KBM-7 (cell line): ENCODE measurements around the gene ARPC5.

Experiments used
- DNase-seq: peaks from one replicate; pipeline ENCODE4 v3.0.0-alpha.2; 2015
- in situ Hi-C: fragments of 300-500 bp; cut with MboI; formaldehyde crosslinking; loops from 2 replicates; pipeline ENCODE4 v1.14.3; 2020; ENCODE audit warnings: low sequenced_read_pairs, low pct_unique_long_range_greater_than_20kb, mixed read lengths

The ARPC5 gene

GRCh38 chr1:183593356-183593755 lies 42.2 kb downstream of the ARPC5 start:
- peak; percentile 55 for DNase-seq
- in situ Hi-C loops = no loop called here

GRCh38 chr1:183592733-183593132 lies 42.9 kb downstream of the ARPC5 start:
- no peak for DNase-seq
- in situ Hi-C loops = no loop called here

- in situ Hi-C loops = no loop called here
- DNase-seq = peak; percentile 92
These were observed 45.1 kb downstream of the ARPC5 start, which contains the start of gene NCF2 for GRCh38 chr1:183590244-183591191. TSS of gene NCF2 (minus strand) at chr1:183590459. CDS start at chr1:183590329, 130 bp downstream.

- in situ Hi-C loops = no loop called here
- DNase-seq = no peak
These were observed 45.7 kb downstream of the ARPC5 start for GRCh38 chr1:183589874-183590243.

GRCh38 chr1:183589384-183589783 lies 46.2 kb downstream of the ARPC5 start:
- in situ Hi-C loops = no loop called here
- no peak for DNase-seq

- in situ Hi-C loops = no loop called here
- no peak for DNase-seq
These were observed 46.8 kb downstream of the ARPC5 start for GRCh38 chr1:183588827-183589226.

GRCh38 chr1:183586926-183587325 lies 48.7 kb downstream of the ARPC5 start:
- DNase-seq = no peak
- in situ Hi-C loops = no loop called here

- no peak for DNase-seq
- in situ Hi-C loops = no loop called here
These were observed 49.1 kb downstream of the ARPC5 start for GRCh38 chr1:183586455-183586854.

GRCh38 chr1:183585038-183585437 lies 50.5 kb downstream of the ARPC5 start:
- in situ Hi-C loops = no loop called here
- DNase-seq = no peak

GRCh38 chr1:183584147-183584546 lies 51.4 kb downstream of the ARPC5 start:
- in situ Hi-C loops = no loop called here
- no peak for DNase-seq

- DNase-seq = no peak
These were observed 52.1 kb downstream of the ARPC5 start for GRCh38 chr1:183583466-183583865.

GRCh38 chr1:183582021-183582713 lies 53.4 kb downstream of the ARPC5 start:
- in situ Hi-C loops = no loop called here
- DNase-seq = no peak

More at GRCh38 chr1:183583466-183583865, 52.1 kb downstream of the ARPC5 start:
- in situ Hi-C loops = no loop called here

GRCh38 chr1:183580281-183580682 lies 55.3 kb downstream of the ARPC5 start:
- in situ Hi-C loops = no loop called here
- DNase-seq = peak; percentile 98

GRCh38 chr1:183578856-183579255 lies 56.7 kb downstream of the ARPC5 start:
- no peak for DNase-seq
- in situ Hi-C loops = no loop called here

GRCh38 chr1:183577897-183578465 lies 57.6 kb downstream of the ARPC5 start:
- in situ Hi-C loops = no loop called here
- peak; percentile 67 for DNase-seq

- in situ Hi-C loops = no loop called here
- no peak for DNase-seq
These were observed 59.0 kb downstream of the ARPC5 start for GRCh38 chr1:183576537-183576936.

- DNase-seq = no peak
- in situ Hi-C loops = no loop called here
These were observed 60.0 kb downstream of the ARPC5 start for GRCh38 chr1:183575606-183576005.

- in situ Hi-C loops = no loop called here
- no peak for DNase-seq
These were observed 62.9 kb downstream of the ARPC5 start for GRCh38 chr1:183572721-183573120.

- in situ Hi-C loops = no loop called here
- DNase-seq = no peak
These were observed 63.8 kb downstream of the ARPC5 start for GRCh38 chr1:183571678-183572268.
